ENCODE results near the gene PARD6B.

DNA sequence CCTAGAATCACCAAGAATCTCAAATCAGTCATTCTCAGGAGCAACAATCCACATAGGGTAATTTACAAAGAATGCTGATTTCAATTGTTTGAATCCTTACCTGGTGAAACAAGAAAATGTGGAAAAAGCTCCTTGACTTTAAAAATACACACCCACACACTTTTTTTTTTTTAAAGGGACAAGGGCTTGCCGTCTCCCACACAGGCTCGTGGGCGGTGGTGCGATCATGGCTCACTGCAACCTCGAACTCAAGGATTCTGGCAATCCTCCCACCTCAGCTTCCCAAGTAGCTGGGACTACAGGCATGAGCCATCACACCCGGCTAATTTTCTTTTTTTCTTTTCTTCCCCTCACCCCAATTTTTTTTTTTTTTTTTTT lies 30.7 kb downstream of the PARD6B start:
- TF ChIP-seq, protein P1, sequence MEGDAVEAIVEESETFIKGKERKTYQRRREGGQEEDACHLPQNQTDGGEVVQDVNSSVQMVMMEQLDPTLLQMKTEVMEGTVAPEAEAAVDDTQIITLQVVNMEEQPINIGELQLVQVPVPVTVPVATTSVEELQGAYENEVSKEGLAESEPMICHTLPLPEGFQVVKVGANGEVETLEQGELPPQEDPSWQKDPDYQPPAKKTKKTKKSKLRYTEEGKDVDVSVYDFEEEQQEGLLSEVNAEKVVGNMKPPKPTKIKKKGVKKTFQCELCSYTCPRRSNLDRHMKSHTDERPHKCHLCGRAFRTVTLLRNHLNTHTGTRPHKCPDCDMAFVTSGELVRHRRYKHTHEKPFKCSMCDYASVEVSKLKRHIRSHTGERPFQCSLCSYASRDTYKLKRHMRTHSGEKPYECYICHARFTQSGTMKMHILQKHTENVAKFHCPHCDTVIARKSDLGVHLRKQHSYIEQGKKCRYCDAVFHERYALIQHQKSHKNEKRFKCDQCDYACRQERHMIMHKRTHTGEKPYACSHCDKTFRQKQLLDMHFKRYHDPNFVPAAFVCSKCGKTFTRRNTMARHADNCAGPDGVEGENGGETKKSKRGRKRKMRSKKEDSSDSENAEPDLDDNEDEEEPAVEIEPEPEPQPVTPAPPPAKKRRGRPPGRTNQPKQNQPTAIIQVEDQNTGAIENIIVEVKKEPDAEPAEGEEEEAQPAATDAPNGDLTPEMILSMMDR (IDR thresholded peaks at IDR 0.05) = no peak
- TF ChIP-seq EP300 (IDR thresholded peaks at IDR 0.05) (no peak), POLR2A (IDR thresholded peaks at IDR 0.05) (no peak), POLR2AphosphoS5 (IDR thresholded peaks at IDR 0.05) (no peak)

Data from sigmoid colon (tissue), 4 donors.